ENCODE results near the gene CAMK2B. TPM values are rescaled to one million over a fixed set of nuclear protein-coding genes. Genes with fewer than 3 reads are reported as not detected.

CAMK2B gene
- total RNA-seq, 4 donors from 2014 or later: 0.50 to 2.0 (median 1.2) TPM

DNA sequence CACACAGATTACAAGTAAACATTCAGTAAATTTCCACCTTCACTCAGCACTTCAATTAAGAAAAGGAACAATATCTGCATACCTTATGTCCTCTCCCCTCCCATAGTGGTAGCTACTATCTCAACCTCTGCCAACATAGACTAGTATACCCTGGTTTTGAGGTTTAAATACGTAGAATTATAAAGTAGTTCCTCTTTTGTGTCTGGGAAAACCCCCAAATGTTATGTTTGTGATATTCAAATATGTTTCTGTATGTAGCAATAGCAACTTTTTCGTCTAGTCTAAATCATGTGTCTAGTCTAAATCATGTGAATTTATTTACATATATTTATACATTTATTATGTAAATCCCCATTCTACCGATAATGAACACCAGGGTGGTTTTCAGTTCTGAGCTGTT lies 13.2 kb upstream of the CAMK2B start:
- Histone ChIP-seq H3K4me1 (peaks cover 2 to 6% (median 3%) of the 10 kb centered on the region in 4 donors), H3K9me3 (peaks cover 0 to 16% (median 10%) of the 10 kb centered on the region in 4 donors), H3K27me3 (no peaks in the 10 kb centered on the region), H3K27ac (replicated peaks in 1 of 4) (no peak overlapping the region), H3K4me3 (no peak overlapping the region), H3K36me3 (no peaks in the 10 kb centered on the region)
- intact Hi-C loops (cut with DNase I): no loop called here
- TF ChIP-seq POLR2A (IDR thresholded peaks at IDR 0.05; ENCODE audit: low read depth): no peak
- no peak for TF ChIP-seq POLR2AphosphoS5 (IDR thresholded peaks at IDR 0.05)
- no peak for TF ChIP-seq EP300 (IDR thresholded peaks at IDR 0.05)
- TF ChIP-seq, protein P1, sequence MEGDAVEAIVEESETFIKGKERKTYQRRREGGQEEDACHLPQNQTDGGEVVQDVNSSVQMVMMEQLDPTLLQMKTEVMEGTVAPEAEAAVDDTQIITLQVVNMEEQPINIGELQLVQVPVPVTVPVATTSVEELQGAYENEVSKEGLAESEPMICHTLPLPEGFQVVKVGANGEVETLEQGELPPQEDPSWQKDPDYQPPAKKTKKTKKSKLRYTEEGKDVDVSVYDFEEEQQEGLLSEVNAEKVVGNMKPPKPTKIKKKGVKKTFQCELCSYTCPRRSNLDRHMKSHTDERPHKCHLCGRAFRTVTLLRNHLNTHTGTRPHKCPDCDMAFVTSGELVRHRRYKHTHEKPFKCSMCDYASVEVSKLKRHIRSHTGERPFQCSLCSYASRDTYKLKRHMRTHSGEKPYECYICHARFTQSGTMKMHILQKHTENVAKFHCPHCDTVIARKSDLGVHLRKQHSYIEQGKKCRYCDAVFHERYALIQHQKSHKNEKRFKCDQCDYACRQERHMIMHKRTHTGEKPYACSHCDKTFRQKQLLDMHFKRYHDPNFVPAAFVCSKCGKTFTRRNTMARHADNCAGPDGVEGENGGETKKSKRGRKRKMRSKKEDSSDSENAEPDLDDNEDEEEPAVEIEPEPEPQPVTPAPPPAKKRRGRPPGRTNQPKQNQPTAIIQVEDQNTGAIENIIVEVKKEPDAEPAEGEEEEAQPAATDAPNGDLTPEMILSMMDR (IDR thresholded peaks at IDR 0.05): no peak
- DNase-seq (ENCODE audit: extremely low spot score): no peak
- 80% methylated on average over 3 of the region's 3 CpGs for WGBS

DNA sequence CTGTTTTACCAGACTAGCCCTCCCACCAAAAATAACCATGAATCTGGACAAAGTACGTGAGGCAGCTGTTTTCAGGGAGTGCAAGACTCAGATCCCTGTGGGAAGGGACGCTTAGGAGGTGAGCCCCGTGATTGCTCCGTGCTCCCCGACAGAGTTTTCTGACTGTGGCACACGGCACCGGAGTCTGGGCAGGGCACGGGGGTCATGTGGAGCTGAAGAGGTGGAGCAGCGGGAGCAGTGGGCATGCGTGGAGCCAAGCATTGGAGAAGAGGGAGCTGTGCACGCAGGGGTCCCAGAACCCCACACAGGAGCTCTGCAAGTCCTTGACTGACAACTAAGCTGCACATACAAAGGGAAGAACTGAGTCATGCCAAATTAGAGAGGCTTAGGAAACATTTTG lies 11.1 kb upstream of the CAMK2B start:
- Histone ChIP-seq H3K9me3 (peaks cover 0 to 16% (median 8%) of the 10 kb centered on the region in 4 donors), H3K36me3 (no peaks in the 10 kb centered on the region), H3K4me3 (no peak overlapping the region), H3K27me3 (no peaks in the 10 kb centered on the region), H3K27ac (replicated peaks in 1 of 4) (no peak overlapping the region), H3K4me1 (peaks cover 3 to 10% (median 5%) of the 10 kb centered on the region in 4 donors)
- WGBS: 88% methylated on average over 11 of the region's 11 CpGs
- TF ChIP-seq EP300 (IDR thresholded peaks at IDR 0.05) (no peak), POLR2AphosphoS5 (IDR thresholded peaks at IDR 0.05) (no peak), POLR2A (IDR thresholded peaks at IDR 0.05; ENCODE audit: low read depth) (no peak)
- TF ChIP-seq, protein P1 (IDR thresholded peaks at IDR 0.05): no peak
- DNase-seq (ENCODE audit: extremely low spot score): no peak
- intact Hi-C loops (cut with DNase I): no loop called here

DNA sequence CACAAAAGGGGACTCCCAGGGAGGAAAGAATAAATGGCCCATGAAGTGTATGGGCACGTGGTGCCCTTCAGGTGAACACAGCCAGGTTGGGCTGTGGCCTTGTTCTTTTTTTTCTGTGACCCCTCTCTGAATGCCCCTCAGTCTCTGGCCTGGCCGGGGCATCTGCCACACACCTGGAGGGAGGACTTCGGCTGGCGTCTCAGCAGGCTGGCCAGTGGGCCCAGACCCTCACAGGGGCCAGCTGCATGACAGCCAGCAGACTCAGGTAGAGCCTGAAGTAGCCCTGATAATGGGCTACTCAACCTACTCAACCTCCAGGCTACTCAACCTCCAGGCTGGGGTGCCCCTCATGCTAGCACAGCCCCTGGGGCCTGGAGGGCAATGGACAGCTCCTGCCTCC lies 9.8 kb upstream of the CAMK2B start:
- no peak for TF ChIP-seq POLR2A (IDR thresholded peaks at IDR 0.05; ENCODE audit: low read depth)
- no peak for TF ChIP-seq EP300 (IDR thresholded peaks at IDR 0.05)
- TF ChIP-seq, protein P1 (IDR thresholded peaks at IDR 0.05): no peak
- TF ChIP-seq POLR2AphosphoS5 (IDR thresholded peaks at IDR 0.05): no peak
- intact Hi-C loops (cut with DNase I): no loop called here
- no peaks in the 10 kb centered on the region for H3K27me3 ChIP-seq
- H3K4me1 ChIP-seq: peaks cover 3 to 10% (median 5%) of the 10 kb centered on the region in 4 donors
- WGBS: 93% methylated on average over 4 of the region's 4 CpGs
- no peak for DNase-seq (ENCODE audit: extremely low spot score)
- no peaks in the 10 kb centered on the region for H3K36me3 ChIP-seq
- H3K9me3 ChIP-seq: peaks cover 0 to 16% (median 8%) of the 10 kb centered on the region in 4 donors
- no peak overlapping the region for H3K27ac ChIP-seq (replicated peaks in 1 of 4)
- H3K4me3 ChIP-seq: no peak overlapping the region

DNA sequence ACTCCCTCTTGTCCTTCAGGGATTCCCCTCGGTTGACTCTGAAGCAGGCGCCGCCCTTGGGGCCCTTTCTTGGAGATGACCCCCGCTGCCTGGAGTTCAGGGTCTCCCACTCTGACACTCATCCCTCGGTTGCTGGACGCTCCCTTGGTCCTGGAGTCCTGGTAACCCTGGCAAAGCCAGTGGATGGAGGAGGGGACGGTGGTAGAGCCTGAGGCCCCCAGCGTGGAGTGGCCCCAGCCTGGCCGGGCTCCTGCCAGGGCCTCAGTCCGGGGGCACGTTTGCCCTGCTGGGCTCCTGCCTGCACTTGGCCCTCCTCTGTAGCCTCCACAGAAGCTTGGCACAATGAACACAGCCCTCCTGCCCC lies 9.3 kb upstream of the CAMK2B start:
- Histone ChIP-seq H3K9me3 (peaks cover 0 to 16% (median 8%) of the 10 kb centered on the region in 4 donors), H3K4me3 (no peak overlapping the region), H3K36me3 (no peaks in the 10 kb centered on the region), H3K27ac (replicated peaks in 1 of 4) (no peak overlapping the region), H3K4me1 (peaks cover 3 to 10% (median 5%) of the 10 kb centered on the region in 4 donors), H3K27me3 (no peaks in the 10 kb centered on the region)
- TF ChIP-seq EP300 (IDR thresholded peaks at IDR 0.05) (no peak), POLR2A (IDR thresholded peaks at IDR 0.05; ENCODE audit: low read depth) (no peak), POLR2AphosphoS5 (IDR thresholded peaks at IDR 0.05) (no peak)
- TF ChIP-seq, protein P1 (IDR thresholded peaks at IDR 0.05): no peak
- 95% methylated on average over 9 of the region's 11 CpGs for WGBS
- DNase-seq (ENCODE audit: extremely low spot score): no peak
- intact Hi-C loops (cut with DNase I): no loop called here
